GM12878 (cell line): ENCODE data around the gene RPS6KC1. TPM values are rescaled to one million over a fixed set of nuclear protein-coding genes. Genes with fewer than 3 reads are reported as not detected.

Source experiments
- ATAC-seq: fragments of 200-7000 bp; cut with Tn5 transposase; 3 replicates; pipeline ENCODE4 v1.9.1; 2020; ENCODE audit warnings: mild to moderate bottlenecking, moderate library complexity
- BruUV-seq: library from RNA; stranded (reverse); fragments of 400-500 nt; replicated peaks from 2 replicates; lab custom pipeline; 2021; lab: Mats Ljungman, UMichigan
- CTCF ChIA-PET: fragments of 300-600 bp; sonication (Branson Sonifier 250); formaldehyde crosslinking; extraction: SDS; loops from one replicate; lab custom pipeline; 2021; ENCODE audit warnings: inconsistent platforms; lab: Yijun Ruan, JAX
- POLR2A ChIA-PET: fragments of 350-600 bp; formaldehyde crosslinking; extraction: SDS; loops from one replicate; lab custom pipeline; 2021; ENCODE audit warnings: inconsistent platforms; lab: Charles Lee
- RAD21 ChIA-PET: fragments of 300-600 bp; sonication (Branson Sonifier 250); formaldehyde crosslinking; loops from one replicate; lab custom pipeline; 2023; ENCODE audit warnings: antibody characterized with exemption; ENCODE audit not compliant: unreplicated experiment; lab: Charles Lee
- SMC1A ChIA-PET: fragments of 300-600 bp; sonication (Branson Sonifier 250); formaldehyde crosslinking; loops from one replicate; lab custom pipeline; 2023; ENCODE audit not compliant: unreplicated experiment, uncharacterized antibody; lab: Charles Lee
- DNase-seq: peaks from one replicate; pipeline ENCODE4 v3.0.0-alpha.2; 2011; ENCODE audit warnings: low read depth, low spot score
- FAIRE-seq: peaks from 3 replicates; lab custom pipeline; 2011; peaks lifted over from hg19 to GRCh38; lab: Jason Lieb, UNC
- H2AFZ ChIP-seq: 2 replicates; pipeline ENCODE4 v1.6.0; 2011; ENCODE audit warnings: low read depth, low read length, control low read depth; ENCODE audit not compliant: control insufficient read depth
- H3K27ac ChIP-seq: 2 replicates; pipeline ENCODE4 v1.5.1; 2011; ENCODE audit warnings: control low read depth; ENCODE audit not compliant: control insufficient read depth, insufficient read depth
- H3K27me3 ChIP-seq, 2 experiments: replicated peaks in 1 of 2; 2 replicates each; pipeline versions ENCODE4 v1.6.0 to v1.6.1; 2011; ENCODE audit warnings: low read length in 1 of 2; ENCODE audit not compliant: control insufficient read depth in 2 of 2, insufficient read depth in 2 of 2
- H3K36me3 ChIP-seq, 2 experiments: 2 replicates each; pipeline ENCODE4 v1.5.1; 2011; ENCODE audit warnings: low read length in 1 of 2; ENCODE audit not compliant: control insufficient read depth in 2 of 2, insufficient read depth in 2 of 2
- H3K4me1 ChIP-seq: 2 replicates; pipeline ENCODE4 v1.6.1; 2011; ENCODE audit warnings: mild to moderate bottlenecking, low read length, moderate library complexity, mixed read lengths; ENCODE audit not compliant: control insufficient read depth, insufficient read depth
- H3K4me2 ChIP-seq: 2 replicates; pipeline ENCODE4 v1.6.0; 2011; ENCODE audit warnings: control low read depth; ENCODE audit not compliant: control insufficient read depth, insufficient read depth
- H3K4me3 ChIP-seq: fragments of 200-600 bp; sonication (generic); 2 replicates; pipeline ENCODE4 v1.5.1; 2016
- H3K79me2 ChIP-seq: 2 replicates; pipeline ENCODE4 v1.6.0; 2011; ENCODE audit warnings: low read length; ENCODE audit not compliant: control insufficient read depth, insufficient read depth
- H3K9ac ChIP-seq: 2 replicates; pipeline ENCODE4 v1.8.0; 2011; ENCODE audit warnings: low read length, control low read depth, mixed read lengths; ENCODE audit not compliant: control insufficient read depth, insufficient read depth
- H3K9me3 ChIP-seq: replicated peaks from 3 replicates; pipeline ENCODE4 v1.5.1; 2011; ENCODE audit warnings: mild to moderate bottlenecking, low read length; ENCODE audit not compliant: control insufficient read depth, insufficient read depth
- H4K20me1 ChIP-seq: 2 replicates; pipeline ENCODE4 v1.6.0; 2011; ENCODE audit not compliant: control insufficient read depth, insufficient read depth
- EGR1 ChIP-seq, 2 experiments: IDR thresholded peaks; 1 replicate in 1 of 2; 2 replicates in 1 of 2; pipeline ENCODE4 v1.6.1; 2011 to 2012; ENCODE audit warnings: low read depth in 2 of 2, low read length in 2 of 2, borderline replicate concordance in 1 of 2, mild to moderate bottlenecking in 1 of 2, moderate library complexity in 1 of 2
- WGBS: methylation state at CpG from one replicate; pipeline ENCODE4 v1.1.6; 2016; ENCODE audit warnings: low lambda C conversion rate; ENCODE audit not compliant: insufficient replicate concordance, insufficient coverage; ENCODE audit errors: missing lambda C conversion rate; 5-methylcytosine and 5-hydroxymethylcytosine counted together
- in situ Hi-C: fragments of 300-500 bp; cut with MboI; formaldehyde crosslinking; loops from 9 replicates; pipeline ENCODE4 v1.14.3; 2018; ENCODE audit warnings: mixed read lengths
- intact Hi-C: fragments of 100-400 bp; cut with micrococcal nuclease; formaldehyde crosslinking; loops from one replicate; pipeline ENCODE4 v1.14.2; 2022; ENCODE audit not compliant: unreplicated experiment
- polyA plus RNA-seq, 11 experiments: library from polyadenylated mRNA; depleted of rRNA in 4 of 11; unstranded in 6 of 11; stranded (reverse) in 5 of 11; fragments of >200 nt; fragmentation: Nextera tagmentation in 4 of 11; fragmentation: Illumina TruSeq in 1 of 11; extraction: Ambion mirVana in 4 of 11; extraction: Trizol in 1 of 11; gene quantifications; 1 replicate in 1 of 11; 2 replicates in 10 of 11; pipeline versions ENCODE4 v1.2.1 to v1.2.3, GENCODE V29; 2011 to 2016; ENCODE audit warnings: inconsistent platforms in 2 of 11, missing spikeins in 2 of 11, low read depth in 1 of 11
- total RNA-seq, 4 experiments: library from RNA; depleted of rRNA in 3 of 4; stranded (reverse); fragments of >200 nt in 3 of 4; fragmentation: Illumina TruSeq in 1 of 4; extraction: Trizol in 1 of 4; gene quantifications; 2 replicates each; pipeline versions ENCODE4 v1.2.1 to v1.2.3, GENCODE V29; 2013 to 2021

Gene RPS6KC1
- total and polyA plus RNA-seq, 10 of the 15 experiments (the other 5 are each of a cell fraction or from before 2014, with no cell fraction given): 2.9 to 17.3 (median 12.2) TPM

- ChIA-PET RAD21 (no interaction called here), POLR2A (no interaction called here), SMC1A (no interaction called here), CTCF (no interaction called here)
- BruUV-seq: no TSS peak
- no peak for TF ChIP-seq EGR1 (IDR thresholded peaks at IDR 0.05; ENCODE audit: borderline replicate concordance in 1 of 2, low read depth in 2 of 2, low read length in 2 of 2)
- intact Hi-C loops: no loop called here
- Histone ChIP-seq H4K20me1 (no peaks in the 10 kb centered on the region), H2AFZ (no peak overlapping the region), H3K79me2 (no peaks in the 10 kb centered on the region), H3K4me1 (no peaks in the 10 kb centered on the region), H3K9me3 (no peaks in the 10 kb centered on the region; the same call in 2 of the 3 replicates), H3K36me3 (no peaks in the 10 kb centered on the region), H3K4me2 (no peak overlapping the region), H3K4me3 (no peak overlapping the region), H3K9ac (no peak overlapping the region), H3K27me3 (no peaks in the 10 kb centered on the region), H3K27ac (no peak overlapping the region)
- ATAC-seq: no peak
- WGBS: 14% methylated on average over 6 of the region's 6 CpGs
- in situ Hi-C loops: no loop called here
- no peak for DNase-seq
- FAIRE-seq: no peak
These were observed 269.3 kb downstream of the RPS6KC1 start for GRCh38 chr1:213320191-213320870.

Other genes with a start within 250 kb of the RPS6KC1 start
- gene SPATA45, start 203.6 kb upstream of the RPS6KC1 start, total RNA-seq (2014; rRNA removed): not detected in 2 replicates
- not detected in 2 replicates for gene SPATA45, start 203.6 kb upstream of the RPS6KC1 start, total RNA-seq (2014; rRNA removed; fragmentation: Illumina TruSeq; extraction: Trizol)
- 0.58 TPM in 1 of 2 replicates, not detected in the other for gene SPATA45, start 203.6 kb upstream of the RPS6KC1 start, total RNA-seq (2021)
- 0.22 and 0.49 TPM in 2 replicates for gene SPATA45, start 203.6 kb upstream of the RPS6KC1 start, polyA plus RNA-seq (2011; rRNA removed)
- gene SPATA45, start 203.6 kb upstream of the RPS6KC1 start, polyA plus RNA-seq (2014; fragmentation: Illumina TruSeq; extraction: Trizol): not detected in 2 replicates
- under 1 TPM in 1 of 2 experiments, not detected in 1; 0.31 TPM for gene SPATA45, start 203.6 kb upstream of the RPS6KC1 start, polyA plus RNA-seq (2014; fragmentation: Nextera tagmentation; extraction: Ambion mirVana)
- gene SPATA45, start 203.6 kb upstream of the RPS6KC1 start, polyA plus RNA-seq (2014; rRNA removed): not detected in 2 replicates
- under 1 TPM in 1 of 2 experiments, not detected in 1; 0.37 TPM for gene SPATA45, start 203.6 kb upstream of the RPS6KC1 start, polyA plus RNA-seq (2016; fragmentation: Nextera tagmentation; extraction: Ambion mirVana)
- 17.8 and 20.2 TPM in 2 replicates for gene FLVCR1, start 193.0 kb upstream of the RPS6KC1 start, total RNA-seq (2014; rRNA removed)
- 21.7 and 21.9 TPM in 2 replicates for gene FLVCR1, start 193.0 kb upstream of the RPS6KC1 start, total RNA-seq (2014; rRNA removed; fragmentation: Illumina TruSeq; extraction: Trizol)
- 13.4 and 17.3 TPM in 2 replicates for gene FLVCR1, start 193.0 kb upstream of the RPS6KC1 start, total RNA-seq (2021)
- 25.2 and 37.2 TPM in 2 replicates for gene FLVCR1, start 193.0 kb upstream of the RPS6KC1 start, polyA plus RNA-seq (2011; rRNA removed)
- gene FLVCR1, start 193.0 kb upstream of the RPS6KC1 start, polyA plus RNA-seq (2014; fragmentation: Illumina TruSeq; extraction: Trizol): 18.1 and 20.0 TPM in 2 replicates
- gene FLVCR1, start 193.0 kb upstream of the RPS6KC1 start, polyA plus RNA-seq (2014; fragmentation: Nextera tagmentation; extraction: Ambion mirVana): 1 to 10 TPM; 7.1 to 8.6 TPM
- gene FLVCR1, start 193.0 kb upstream of the RPS6KC1 start, polyA plus RNA-seq (2014; rRNA removed): 15.7 and 22.1 TPM in 2 replicates
- 10 to 100 TPM in 1 of 2 experiments, 1 to 10 TPM in 1; 9.0 to 10.9 TPM for gene FLVCR1, start 193.0 kb upstream of the RPS6KC1 start, polyA plus RNA-seq (2016; fragmentation: Nextera tagmentation; extraction: Ambion mirVana)
- 16.4 and 18.7 TPM in 2 replicates for gene VASH2, start 100.7 kb upstream of the RPS6KC1 start, total RNA-seq (2014; rRNA removed)
- gene VASH2, start 100.7 kb upstream of the RPS6KC1 start, total RNA-seq (2014; rRNA removed; fragmentation: Illumina TruSeq; extraction: Trizol): 19.6 and 20.6 TPM in 2 replicates
- 29.2 and 29.7 TPM in 2 replicates for gene VASH2, start 100.7 kb upstream of the RPS6KC1 start, total RNA-seq (2021)
- gene VASH2, start 100.7 kb upstream of the RPS6KC1 start, polyA plus RNA-seq (2011; rRNA removed): 29.4 and 35.7 TPM in 2 replicates
- gene VASH2, start 100.7 kb upstream of the RPS6KC1 start, polyA plus RNA-seq (2014; fragmentation: Illumina TruSeq; extraction: Trizol): 25.9 and 35.2 TPM in 2 replicates
- gene VASH2, start 100.7 kb upstream of the RPS6KC1 start, polyA plus RNA-seq (2014; fragmentation: Nextera tagmentation; extraction: Ambion mirVana): 1 to 10 TPM; 5.4 to 6.5 TPM
- gene VASH2, start 100.7 kb upstream of the RPS6KC1 start, polyA plus RNA-seq (2014; rRNA removed): 23.8 and 25.1 TPM in 2 replicates
- gene VASH2, start 100.7 kb upstream of the RPS6KC1 start, polyA plus RNA-seq (2016; fragmentation: Nextera tagmentation; extraction: Ambion mirVana): 10 to 100 TPM; 17.2 to 25.5 TPM
- gene ANGEL2, start 35.4 kb upstream of the RPS6KC1 start, total RNA-seq (2014; rRNA removed): 53.2 and 53.9 TPM in 2 replicates
- 37.0 and 38.7 TPM in 2 replicates for gene ANGEL2, start 35.4 kb upstream of the RPS6KC1 start, total RNA-seq (2014; rRNA removed; fragmentation: Illumina TruSeq; extraction: Trizol)
- gene ANGEL2, start 35.4 kb upstream of the RPS6KC1 start, total RNA-seq (2021): 27.7 and 30.0 TPM in 2 replicates
- gene ANGEL2, start 35.4 kb upstream of the RPS6KC1 start, polyA plus RNA-seq (2011; rRNA removed): 31.3 and 41.4 TPM in 2 replicates
- gene ANGEL2, start 35.4 kb upstream of the RPS6KC1 start, polyA plus RNA-seq (2014; fragmentation: Illumina TruSeq; extraction: Trizol): 25.0 and 29.8 TPM in 2 replicates
- gene ANGEL2, start 35.4 kb upstream of the RPS6KC1 start, polyA plus RNA-seq (2014; fragmentation: Nextera tagmentation; extraction: Ambion mirVana): 10 to 100 TPM in 1 of 2 experiments, 1 to 10 TPM in 1; 6.3 to 13.6 TPM
- gene ANGEL2, start 35.4 kb upstream of the RPS6KC1 start, polyA plus RNA-seq (2014; rRNA removed): 28.0 and 33.2 TPM in 2 replicates
- gene ANGEL2, start 35.4 kb upstream of the RPS6KC1 start, polyA plus RNA-seq (2016; fragmentation: Nextera tagmentation; extraction: Ambion mirVana): 10 to 100 TPM; 29.9 to 31.9 TPM